Sigmoid colon (tissue), 7 donors: ENCODE data around the gene ATF4. TPM values are rescaled to one million over a fixed set of nuclear protein-coding genes. Genes with fewer than 3 reads are reported as not detected.

Experiments
- DNase-seq: peaks from one replicate; pipeline ENCODE4 v3.0.0-alpha.2; 2019
- H3K27ac ChIP-seq, 4 donors: fragments of 200-600 bp; sonication (generic); one replicate each; pipeline ENCODE4 v1.5.1; 2016 to 2019; ENCODE audit warnings: mild to moderate bottlenecking in 1 of 4
- H3K27me3 ChIP-seq, 3 donors: fragments of 200-600 bp; sonication (generic); one replicate each; pipeline ENCODE4 v1.5.1; 2019; ENCODE audit warnings: mild to moderate bottlenecking in 1 of 3
- H3K36me3 ChIP-seq, 4 donors: fragments of 200-600 bp; sonication (generic); one replicate each; pipeline ENCODE4 v1.5.1; 2016 to 2019
- H3K4me1 ChIP-seq, 4 donors: fragments of 200-600 bp; sonication (generic); one replicate each; pipeline ENCODE4 v1.5.1; 2017 to 2019
- H3K4me3 ChIP-seq, 4 donors: fragments of 200-600 bp; sonication (generic); one replicate each; pipeline ENCODE4 v1.5.1; 2017 to 2019; ENCODE audit warnings: mild to moderate bottlenecking in 2 of 4, moderate library complexity in 1 of 4
- H3K9me3 ChIP-seq, 4 donors: fragments of 200-600 bp in 3 of 4; sonication (generic) in 3 of 4; one replicate each; pipeline versions ENCODE4 v1.5.1 to v1.6.1; 2013 to 2019
- CTCF ChIP-seq, 4 experiments: fragments of 450-650 bp in 3 of 4; fragments of 200-600 bp in 1 of 4; IDR thresholded peaks; one replicate each; pipeline ENCODE4 v1.5.1; 2016 to 2019; ENCODE audit warnings: antibody characterized with exemption in 4 of 4, mild to moderate bottlenecking in 3 of 4, moderate library complexity in 2 of 4
- EP300 ChIP-seq, 4 donors: sonication (generic); formaldehyde crosslinking; IDR thresholded peaks; one replicate each; pipeline ENCODE4 v1.6.1; 2017; ENCODE audit warnings: antibody characterized with exemption in 4 of 4
- POLR2A ChIP-seq, 2 donors: fragments of 450-650 bp; IDR thresholded peaks; one replicate each; pipeline ENCODE4 v1.6.1; 2016; ENCODE audit warnings: antibody characterized with exemption in 2 of 2, mild to moderate bottlenecking in 2 of 2, moderate library complexity in 2 of 2
- POLR2AphosphoS5 ChIP-seq, 4 donors: sonication (generic); formaldehyde crosslinking; IDR thresholded peaks; one replicate each; pipeline ENCODE4 v1.6.1; 2017; ENCODE audit warnings: antibody characterized with exemption in 4 of 4
- WGBS, 2 donors: extraction: QIAGEN DNeasy Blood & Tissue Kit; methylation state at CpG; one replicate each; pipeline ENCODE4 v1.1.7; 2013; 5-methylcytosine and 5-hydroxymethylcytosine counted together
- intact Hi-C: fragments of 100-400 bp; cut with DNase I; formaldehyde crosslinking; loops from one replicate; pipeline ENCODE4 v1.15.1; 2023
- polyA plus RNA-seq, 3 donors: library from polyadenylated mRNA; stranded (reverse); fragments of 200-250 nt; gene quantifications; one replicate each; pipeline ENCODE4 v1.2.3, GENCODE V29; 2013
- total RNA-seq, 4 donors: library from RNA; depleted of rRNA; stranded (reverse); fragments of >200 nt; gene quantifications; one replicate each; pipeline ENCODE4 v1.1.0, GENCODE V29; 2016
- donor health status: healthy with polysubstance abuse.
- donor health status: Bipolar disorder and iron deficiency.
- donor health status: healthy.

ATF4 gene
- total and polyA plus RNA-seq, 7 donors = 423 to 651 (median 483) TPM

GRCh38 chr22:39478441-39478850, 41.9 kb upstream of the ATF4 start:
- 41 to 68% methylated on average over 9 of the region's 9 CpGs for WGBS, 2 donors
- intact Hi-C loops = no loop called here
- TF ChIP-seq EP300 (IDR thresholded peaks at IDR 0.05) = no peak
- no peak for TF ChIP-seq POLR2A (IDR thresholded peaks at IDR 0.05)
- TF ChIP-seq CTCF (IDR thresholded peaks at IDR 0.05) = no peak
- TF ChIP-seq POLR2AphosphoS5 (IDR thresholded peaks at IDR 0.05) = no peak
- Histone ChIP-seq H3K9me3 (no peaks in the 10 kb centered on the region), H3K36me3 (no peaks in the 10 kb centered on the region), H3K4me3 (no peak overlapping the region), H3K27ac (no peak overlapping the region), H3K4me1 (no peaks in the 10 kb centered on the region), H3K27me3 (no peaks in the 10 kb centered on the region)
- no peak for DNase-seq

GRCh38 chr22:39479254-39479653, 41.1 kb upstream of the ATF4 start:
- WGBS, 2 donors = 76 to 84% methylated on average over 3 of the region's 3 CpGs

DNA sequence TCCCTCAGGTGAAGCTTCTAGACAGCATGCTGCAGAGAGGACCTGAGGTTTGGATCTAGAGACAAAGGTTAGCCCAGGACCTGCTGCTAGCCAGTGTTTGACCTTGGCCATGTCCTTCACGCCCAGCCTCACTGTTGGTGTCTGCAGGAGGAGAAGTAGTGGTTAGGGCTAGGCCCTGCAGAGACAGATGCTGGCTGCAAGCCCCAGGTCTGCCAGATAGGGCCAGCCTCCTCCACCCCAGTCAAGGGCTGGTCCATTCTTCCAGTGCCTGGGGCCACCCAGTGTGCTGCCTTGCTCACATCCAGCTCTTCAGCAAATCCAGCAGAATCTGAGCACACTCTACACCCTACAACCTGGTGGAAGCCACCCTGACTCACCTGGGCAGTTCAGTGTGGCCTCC, 39.8 kb upstream of the ATF4 start:
- Histone ChIP-seq H3K4me3 (no peak overlapping the region), H3K4me1 (no peaks in the 10 kb centered on the region)
- 85 to 86% methylated on average over 1 of the region's 1 CpG for WGBS, 2 donors

More at GRCh38 chr22:39479254-39479653, 41.1 kb upstream of the ATF4 start:
- no peak overlapping the region for H3K4me3 ChIP-seq
- no peak for DNase-seq
- H3K27me3 ChIP-seq = no peaks in the 10 kb centered on the region
- intact Hi-C loops = no loop called here
- H3K36me3 ChIP-seq = no peaks in the 10 kb centered on the region
- no peak overlapping the region for H3K27ac ChIP-seq
- no peaks in the 10 kb centered on the region for H3K9me3 ChIP-seq
- no peaks in the 10 kb centered on the region for H3K4me1 ChIP-seq
- TF ChIP-seq POLR2A (IDR thresholded peaks at IDR 0.05) (no peak), EP300 (IDR thresholded peaks at IDR 0.05) (no peak), CTCF (IDR thresholded peaks at IDR 0.05) (no peak), POLR2AphosphoS5 (IDR thresholded peaks at IDR 0.05) (no peak)

DNA sequence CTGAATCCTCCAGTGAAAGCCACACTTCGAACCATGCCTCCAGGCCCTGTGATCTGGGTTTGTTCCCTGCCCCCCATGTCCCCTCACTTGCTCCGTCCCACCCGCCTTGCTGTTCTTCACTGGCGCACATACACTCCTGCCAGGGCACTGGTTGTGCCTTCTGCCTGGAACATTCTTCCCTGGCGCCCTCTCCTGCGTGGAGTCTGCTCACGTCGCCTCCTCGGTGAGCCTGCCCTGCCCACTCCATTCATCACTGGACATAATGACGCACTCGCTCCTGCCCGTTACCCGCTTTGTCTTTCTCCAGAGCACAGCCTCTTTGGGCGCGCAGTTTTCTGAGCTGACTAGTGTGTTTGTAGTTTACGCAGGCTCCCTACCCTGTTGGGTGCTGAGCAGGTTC, 39.3 kb upstream of the ATF4 start:
- no peaks in the 10 kb centered on the region for H3K9me3 ChIP-seq
- no peaks in the 10 kb centered on the region for H3K36me3 ChIP-seq
- H3K27me3 ChIP-seq = no peaks in the 10 kb centered on the region
- TF ChIP-seq EP300 (IDR thresholded peaks at IDR 0.05) (no peak), POLR2AphosphoS5 (IDR thresholded peaks at IDR 0.05) (no peak), POLR2A (IDR thresholded peaks at IDR 0.05) (no peak)
- intact Hi-C loops = no loop called here
- no peak overlapping the region for H3K27ac ChIP-seq
- DNase-seq = no peak
- no peak overlapping the region for H3K4me3 ChIP-seq
- 93 to 95% methylated on average over 16 of the region's 16 CpGs for WGBS, 2 donors
- no peaks in the 10 kb centered on the region for H3K4me1 ChIP-seq

More for the DNA sequence above, 39.8 kb upstream of the ATF4 start:
- no peaks in the 10 kb centered on the region for H3K36me3 ChIP-seq
- H3K27me3 ChIP-seq = no peaks in the 10 kb centered on the region
- TF ChIP-seq POLR2AphosphoS5 (IDR thresholded peaks at IDR 0.05) = no peak
- H3K27ac ChIP-seq = no peak overlapping the region
- no peak for DNase-seq
- no peaks in the 10 kb centered on the region for H3K9me3 ChIP-seq
- intact Hi-C loops = no loop called here

DNA sequence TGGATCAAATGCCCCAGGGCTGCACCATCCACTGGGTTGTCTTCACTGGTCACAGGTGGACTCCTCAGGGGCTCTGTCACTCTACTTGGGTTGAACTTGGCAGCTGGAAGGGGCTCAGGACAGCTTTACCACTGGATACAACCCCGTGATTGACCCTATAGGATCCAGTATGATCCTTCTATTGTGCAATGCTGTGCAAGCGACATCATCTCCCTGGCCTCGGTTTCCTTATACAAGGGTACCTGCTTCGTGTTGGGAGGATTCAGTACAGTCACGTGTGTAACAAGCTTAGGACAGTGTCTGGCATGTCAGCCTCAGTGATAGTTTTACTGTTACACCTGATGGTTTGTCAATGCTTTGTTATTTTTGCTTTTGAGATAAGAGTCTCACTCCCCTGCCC, 38.8 kb upstream of the ATF4 start:
- no peak for TF ChIP-seq POLR2AphosphoS5 (IDR thresholded peaks at IDR 0.05)
- TF ChIP-seq CTCF (IDR thresholded peaks at IDR 0.05) = no peak
- no peak for TF ChIP-seq POLR2A (IDR thresholded peaks at IDR 0.05)
- TF ChIP-seq EP300 (IDR thresholded peaks at IDR 0.05) = no peak
- Histone ChIP-seq H3K27ac (no peak overlapping the region), H3K36me3 (no peaks in the 10 kb centered on the region), H3K4me1 (no peaks in the 10 kb centered on the region), H3K4me3 (no peak overlapping the region), H3K9me3 (no peaks in the 10 kb centered on the region), H3K27me3 (no peaks in the 10 kb centered on the region)
- DNase-seq = no peak
- 90 to 94% methylated on average over 5 of the region's 5 CpGs for WGBS, 2 donors
- intact Hi-C loops = no loop called here

GRCh38 chr22:39482768-39483167, 37.6 kb upstream of the ATF4 start:
- H3K27me3 ChIP-seq = no peaks in the 10 kb centered on the region
- H3K4me1 ChIP-seq = no peaks in the 10 kb centered on the region
- DNase-seq = no peak
- no peaks in the 10 kb centered on the region for H3K9me3 ChIP-seq
- TF ChIP-seq POLR2AphosphoS5 (IDR thresholded peaks at IDR 0.05) (no peak), CTCF (IDR thresholded peaks at IDR 0.05) (no peak), POLR2A (IDR thresholded peaks at IDR 0.05) (no peak), EP300 (IDR thresholded peaks at IDR 0.05) (no peak)
- no peaks in the 10 kb centered on the region for H3K36me3 ChIP-seq
- H3K4me3 ChIP-seq = no peak overlapping the region
- intact Hi-C loops = no loop called here
- WGBS, 2 donors = 79 to 88% methylated on average over 3 of the region's 3 CpGs
- H3K27ac ChIP-seq = no peak overlapping the region
